Spleen (tissue), 11 donors: ENCODE data around the gene SDK2. TPM values are rescaled to one million over a fixed set of nuclear protein-coding genes. Genes with fewer than 3 reads are reported as not detected.

ENCODE experiments used
- DNase-seq: peaks from one replicate; pipeline ENCODE4 v3.0.0-alpha.2; 2020
- H3K27ac ChIP-seq, 8 donors: fragments of 200-600 bp; sonication (generic) in 7 of 8; 1 replicate in 4 of 8; 2 replicates in 4 of 8; pipeline versions ENCODE4 v1.5.0 to v1.8.0; 2016 to 2021; ENCODE audit warnings: inconsistent platforms in 4 of 8, mild to moderate bottlenecking in 4 of 8, moderate library complexity in 1 of 8
- H3K27me3 ChIP-seq, 7 donors: fragments of 200-600 bp; sonication (generic) in 6 of 7; replicated peaks in 1 of 7; 1 replicate in 4 of 7; 2 replicates in 3 of 7; pipeline versions ENCODE4 v1.5.0 to v1.8.0; 2016 to 2021; ENCODE audit warnings: inconsistent platforms in 3 of 7, mild to moderate bottlenecking in 1 of 7
- H3K36me3 ChIP-seq, 6 donors: fragments of 200-600 bp; sonication (generic) in 5 of 6; 1 replicate in 4 of 6; 2 replicates in 2 of 6; pipeline versions ENCODE4 v1.5.0 to v1.8.0; 2016 to 2021; ENCODE audit warnings: inconsistent platforms in 2 of 6
- H3K4me1 ChIP-seq, 6 donors: fragments of 200-600 bp; sonication (generic) in 5 of 6; 1 replicate in 3 of 6; 2 replicates in 3 of 6; pipeline versions ENCODE4 v1.5.0 to v1.8.0; 2016 to 2021; ENCODE audit warnings: inconsistent platforms in 3 of 6
- H3K4me3 ChIP-seq, 8 donors: fragments of 200-600 bp; sonication (generic) in 7 of 8; 1 replicate in 4 of 8; 2 replicates in 4 of 8; pipeline versions ENCODE4 v1.5.0 to v1.8.0; 2016 to 2021; ENCODE audit warnings: inconsistent platforms in 4 of 8, mild to moderate bottlenecking in 4 of 8, moderate library complexity in 2 of 8
- H3K9me3 ChIP-seq, 8 donors: fragments of 200-600 bp; sonication (generic) in 7 of 8; 1 replicate in 4 of 8; 2 replicates in 4 of 8; pipeline versions ENCODE4 v1.5.0 to v1.8.0; 2016 to 2021; ENCODE audit warnings: inconsistent platforms in 4 of 8
- POLR2A ChIP-seq, 3 donors: fragments of 450-650 bp; IDR thresholded peaks; one replicate each; pipeline ENCODE4 v1.5.1; 2017; ENCODE audit warnings: antibody characterized with exemption in 3 of 3, mild to moderate bottlenecking in 1 of 3
- POLR2AphosphoS5 ChIP-seq, 3 donors: sonication (generic); formaldehyde crosslinking; IDR thresholded peaks; one replicate each; pipeline ENCODE4 v1.5.1; 2017; ENCODE audit warnings: antibody characterized with exemption in 3 of 3
- WGBS, 5 donors: extraction: QIAGEN DNeasy Blood & Tissue Kit in 3 of 5; methylation state at CpG; one replicate each; pipeline versions ENCODE4 v1.1.5 to v1.1.7; 2013 to 2018; 5-methylcytosine and 5-hydroxymethylcytosine counted together
- intact Hi-C: fragments of 100-400 bp; cut with DNase I; formaldehyde crosslinking; loops from one replicate; pipeline ENCODE4 v1.15.0; 2023; ENCODE audit warnings: low total_unique reads
- polyA plus RNA-seq, 3 donors: library from polyadenylated mRNA; stranded (reverse); fragments of 200-250 nt; gene quantifications; one replicate each; pipeline ENCODE4 v1.2.1, GENCODE V29; 2013
- total RNA-seq, 7 donors: library from RNA; depleted of rRNA in 3 of 7; stranded (reverse); fragments of >200 nt in 3 of 7; fragmentation: NEBNext Ultra II Directional in 4 of 7; extraction: Animal tissue kit (Norgen Biotek cat#: 25700) in 4 of 7; gene quantifications; one replicate each; pipeline versions ENCODE4 v1.1.0 to v1.2.1, GENCODE V29; 2016 to 2021
- TF ChIP-seq, protein P1 (sequence below), 11 experiments: fragments of 200-600 bp in 7 of 11; fragments of 450-650 bp in 4 of 11; sonication (generic) in 4 of 11; IDR thresholded peaks in 8 of 11; conservative IDR thresholded peaks in 3 of 11; 1 replicate in 7 of 11; 2 replicates in 4 of 11; pipeline versions ENCODE4 v1.4.0 to v1.8.0; 2016 to 2021; ENCODE audit warnings: antibody characterized with exemption in 11 of 11, inconsistent platforms in 4 of 11, mild to moderate bottlenecking in 1 of 11
- donor health status: healthy with polysubstance abuse.
- donor health status: DM: no; HTN: no; CAD: no; lungs with moderate emphysema.
- donor health status: DM: no; HTN: no; CAD: no.
- donor health status: Bipolar disorder and iron deficiency.
- donor health status: healthy.
- donor health status: DM: no; HTN: no; CAD: no.
- donor health status: DM: yes; HTN: yes; CAD: no.

SDK2 gene
- total and polyA plus RNA-seq, 10 donors = 0.86 to 16.5 (median 9.7) TPM

DNA sequence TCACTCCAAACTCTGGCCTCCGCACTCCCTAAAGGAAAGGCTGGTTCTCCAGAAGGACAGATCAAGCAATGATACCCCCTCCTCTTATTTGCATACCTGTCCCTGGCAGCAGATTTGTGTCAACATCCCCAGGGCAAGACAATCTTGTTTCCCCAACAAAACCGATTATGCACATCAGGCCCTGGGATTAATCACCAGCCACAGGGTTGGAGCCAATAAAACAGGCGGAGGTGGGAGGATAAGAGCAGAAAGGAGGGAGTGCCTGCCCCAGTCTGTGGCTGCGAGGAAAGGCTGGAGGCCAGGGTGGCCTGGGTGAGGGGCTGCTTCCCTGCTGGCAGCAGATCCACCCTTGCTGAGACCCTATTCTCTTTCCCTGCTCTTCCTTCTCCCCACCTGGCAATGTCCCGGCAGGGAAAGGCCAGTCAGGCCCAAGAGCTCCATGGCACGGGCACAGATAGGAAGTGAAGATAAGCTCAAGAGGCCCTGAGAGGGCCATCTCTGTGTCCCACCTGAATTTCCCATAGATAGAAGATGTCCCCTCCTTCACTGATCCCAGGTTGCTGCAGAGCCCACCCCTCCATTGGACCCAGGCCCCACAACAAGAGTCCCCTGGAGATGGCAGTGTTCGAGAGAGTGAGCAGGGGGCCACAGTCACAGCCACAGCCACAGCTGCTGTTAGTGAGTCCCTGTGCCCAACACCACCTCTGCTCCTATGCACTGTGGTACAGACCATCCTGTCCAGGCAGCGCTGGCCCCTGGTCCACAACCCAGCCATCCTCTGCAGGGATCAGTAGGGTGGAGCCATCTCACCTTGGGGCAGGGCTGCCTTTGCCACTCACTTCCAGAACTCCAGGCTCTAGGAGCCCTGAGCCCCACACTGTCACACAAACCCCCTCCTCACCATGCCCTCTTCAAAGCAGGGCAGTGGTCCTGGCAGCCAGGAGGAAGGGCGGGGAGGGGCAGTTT lies 137.5 kb downstream of the SDK2 start:
- H3K9me3 ChIP-seq = no peaks in the 10 kb centered on the region
- DNase-seq = no peak
- 80 to 95% (median 88%) methylated on average over 7 to 9 of the region's 9 CpGs for WGBS, 5 donors
- H3K4me3 ChIP-seq = no peak overlapping the region
- H3K4me1 ChIP-seq = peaks cover 0 to 7% (median 2%) of the 10 kb centered on the region in 6 donors
- H3K36me3 ChIP-seq = no peaks in the 10 kb centered on the region
- H3K27me3 ChIP-seq = no peaks in the 10 kb centered on the region
- TF ChIP-seq POLR2A (IDR thresholded peaks at IDR 0.05) = no peak
- TF ChIP-seq, protein P1, sequence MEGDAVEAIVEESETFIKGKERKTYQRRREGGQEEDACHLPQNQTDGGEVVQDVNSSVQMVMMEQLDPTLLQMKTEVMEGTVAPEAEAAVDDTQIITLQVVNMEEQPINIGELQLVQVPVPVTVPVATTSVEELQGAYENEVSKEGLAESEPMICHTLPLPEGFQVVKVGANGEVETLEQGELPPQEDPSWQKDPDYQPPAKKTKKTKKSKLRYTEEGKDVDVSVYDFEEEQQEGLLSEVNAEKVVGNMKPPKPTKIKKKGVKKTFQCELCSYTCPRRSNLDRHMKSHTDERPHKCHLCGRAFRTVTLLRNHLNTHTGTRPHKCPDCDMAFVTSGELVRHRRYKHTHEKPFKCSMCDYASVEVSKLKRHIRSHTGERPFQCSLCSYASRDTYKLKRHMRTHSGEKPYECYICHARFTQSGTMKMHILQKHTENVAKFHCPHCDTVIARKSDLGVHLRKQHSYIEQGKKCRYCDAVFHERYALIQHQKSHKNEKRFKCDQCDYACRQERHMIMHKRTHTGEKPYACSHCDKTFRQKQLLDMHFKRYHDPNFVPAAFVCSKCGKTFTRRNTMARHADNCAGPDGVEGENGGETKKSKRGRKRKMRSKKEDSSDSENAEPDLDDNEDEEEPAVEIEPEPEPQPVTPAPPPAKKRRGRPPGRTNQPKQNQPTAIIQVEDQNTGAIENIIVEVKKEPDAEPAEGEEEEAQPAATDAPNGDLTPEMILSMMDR (IDR thresholded peaks at IDR 0.05 in 8 of 11, conservative IDR thresholded peaks at IDR 0.05 in 3 of 11) = no peak
- no peak for TF ChIP-seq POLR2AphosphoS5 (IDR thresholded peaks at IDR 0.05)
- intact Hi-C loops = no loop called here
- no peak overlapping the region for H3K27ac ChIP-seq

DNA sequence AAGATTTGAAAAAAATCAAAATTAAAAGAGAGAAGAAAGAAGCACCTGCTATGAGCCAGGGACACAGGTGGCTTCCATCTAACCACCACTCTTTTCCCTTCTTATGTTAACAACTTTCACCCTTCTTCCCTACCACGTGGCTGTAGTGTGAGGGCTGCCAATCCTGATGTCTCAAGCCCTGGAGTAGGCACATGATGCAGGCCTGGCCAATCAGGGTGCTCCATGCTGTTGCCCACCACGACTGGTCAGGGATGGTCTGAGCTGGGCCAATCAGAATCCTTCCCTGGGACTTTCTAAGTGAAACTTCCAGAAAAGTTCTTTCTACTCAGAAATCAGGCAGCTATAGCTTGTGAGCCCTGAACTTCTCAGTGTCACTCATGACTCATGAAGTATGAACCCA lies 140.7 kb downstream of the SDK2 start:
- 32 to 68% (median 40%) methylated on average over 2 of the region's 2 CpGs for WGBS, 5 donors
- TF ChIP-seq, protein P1 (IDR thresholded peaks at IDR 0.05 in 8 of 11, conservative IDR thresholded peaks at IDR 0.05 in 3 of 11) = no peak
- TF ChIP-seq POLR2AphosphoS5 (IDR thresholded peaks at IDR 0.05) = no peak
- no peak for TF ChIP-seq POLR2A (IDR thresholded peaks at IDR 0.05)
- Histone ChIP-seq H3K9me3 (no peaks in the 10 kb centered on the region), H3K4me1 (no peaks in the 10 kb centered on the region), H3K27me3 (no peaks in the 10 kb centered on the region), H3K4me3 (no peak overlapping the region), H3K36me3 (peaks cover 0 to 3% (median 0%) of the 10 kb centered on the region in 6 donors), H3K27ac (no peak overlapping the region)
- intact Hi-C loops = no loop called here
- DNase-seq = no peak

DNA sequence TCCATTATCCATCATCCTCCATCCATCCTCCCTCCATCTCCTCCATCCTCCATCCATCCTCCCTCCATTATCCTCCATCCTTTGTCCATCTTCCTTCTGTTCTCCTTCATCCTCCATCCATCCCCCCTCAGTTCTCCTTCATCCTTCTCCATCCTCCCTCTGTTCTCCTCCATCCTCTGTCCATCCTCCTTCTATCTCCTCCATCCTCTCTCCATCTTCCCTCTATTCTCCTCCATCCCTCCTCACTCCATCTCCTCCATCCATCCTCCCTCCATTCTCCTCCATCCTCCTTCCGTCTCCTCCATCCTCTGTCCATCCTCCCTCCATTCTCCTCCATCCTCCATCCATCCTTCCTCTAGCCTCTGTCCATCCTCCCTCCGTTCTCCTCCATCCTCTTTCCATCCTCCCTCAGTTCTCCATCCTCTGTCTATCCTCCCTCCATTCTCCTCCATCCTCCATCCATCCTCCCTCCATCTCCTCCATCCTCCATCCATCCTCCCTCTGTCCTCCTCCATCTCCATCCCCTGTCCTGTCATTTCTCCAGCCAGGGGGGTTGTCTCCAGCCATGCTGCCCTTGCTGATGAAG lies 143.7 kb downstream of the SDK2 start:
- H3K27me3 ChIP-seq = no peaks in the 10 kb centered on the region
- intact Hi-C loops = no loop called here
- peaks cover 0 to 3% (median 0%) of the 10 kb centered on the region in 6 donors for H3K36me3 ChIP-seq
- TF ChIP-seq POLR2A (IDR thresholded peaks at IDR 0.05) (no peak), POLR2AphosphoS5 (IDR thresholded peaks at IDR 0.05) (no peak)
- TF ChIP-seq, protein P1 (IDR thresholded peaks at IDR 0.05 in 8 of 11, conservative IDR thresholded peaks at IDR 0.05 in 3 of 11) = no peak
- H3K9me3 ChIP-seq = no peaks in the 10 kb centered on the region
- no peak overlapping the region for H3K27ac ChIP-seq
- H3K4me1 ChIP-seq = no peaks in the 10 kb centered on the region
- 38 to 70% (median 59%) methylated on average over 2 of the region's 2 CpGs for WGBS, 5 donors
- no peak overlapping the region for H3K4me3 ChIP-seq
- peak; percentile 1 for DNase-seq
